ENCODE measurements around the gene PRMT3.
"Not testable (repeated sequence)": the region's sequence is repeated elsewhere in the genome, so short reads cannot be mapped to it uniquely, and the experiment has no call there.

The PRMT3 gene

GRCh38 chr11:20387261-20388095, at the start of gene PRMT3:
Gene PRMT3 (plus strand): TSS chr11:20387716. CDS start chr11:20387747, 31 bp downstream.
- peak; percentile 98 for DNase-seq

GRCh38 chr11:20342347-20343141, 45.0 kb upstream of the PRMT3 start:
- no peak for DNase-seq

DNA sequence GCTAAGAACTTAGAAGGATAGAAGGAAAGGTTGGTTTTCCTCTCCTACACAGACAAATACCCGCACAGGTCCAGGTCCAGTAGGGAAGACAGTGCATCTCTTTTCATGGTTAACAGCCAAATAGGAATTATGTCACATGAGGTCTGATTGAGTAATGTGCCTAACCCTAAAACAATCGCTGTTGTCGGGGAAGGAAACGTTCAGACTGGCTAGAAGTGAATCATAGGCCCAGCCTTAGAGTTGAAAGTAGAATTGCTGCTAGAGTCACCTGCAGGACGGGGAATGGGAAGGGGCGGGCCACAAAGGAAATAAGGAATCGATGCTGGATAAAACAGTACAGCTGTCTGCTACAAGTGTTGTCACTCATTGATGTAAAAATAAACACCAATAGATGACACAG, 36.4 kb upstream of the PRMT3 start:
- no peak for DNase-seq

- no peak for DNase-seq
These were observed 35.7 kb upstream of the PRMT3 start for GRCh38 chr11:20351751-20352262.

GRCh38 chr11:20353829-20354434, 33.6 kb upstream of the PRMT3 start:
- DNase-seq = peak; percentile 76

DNA sequence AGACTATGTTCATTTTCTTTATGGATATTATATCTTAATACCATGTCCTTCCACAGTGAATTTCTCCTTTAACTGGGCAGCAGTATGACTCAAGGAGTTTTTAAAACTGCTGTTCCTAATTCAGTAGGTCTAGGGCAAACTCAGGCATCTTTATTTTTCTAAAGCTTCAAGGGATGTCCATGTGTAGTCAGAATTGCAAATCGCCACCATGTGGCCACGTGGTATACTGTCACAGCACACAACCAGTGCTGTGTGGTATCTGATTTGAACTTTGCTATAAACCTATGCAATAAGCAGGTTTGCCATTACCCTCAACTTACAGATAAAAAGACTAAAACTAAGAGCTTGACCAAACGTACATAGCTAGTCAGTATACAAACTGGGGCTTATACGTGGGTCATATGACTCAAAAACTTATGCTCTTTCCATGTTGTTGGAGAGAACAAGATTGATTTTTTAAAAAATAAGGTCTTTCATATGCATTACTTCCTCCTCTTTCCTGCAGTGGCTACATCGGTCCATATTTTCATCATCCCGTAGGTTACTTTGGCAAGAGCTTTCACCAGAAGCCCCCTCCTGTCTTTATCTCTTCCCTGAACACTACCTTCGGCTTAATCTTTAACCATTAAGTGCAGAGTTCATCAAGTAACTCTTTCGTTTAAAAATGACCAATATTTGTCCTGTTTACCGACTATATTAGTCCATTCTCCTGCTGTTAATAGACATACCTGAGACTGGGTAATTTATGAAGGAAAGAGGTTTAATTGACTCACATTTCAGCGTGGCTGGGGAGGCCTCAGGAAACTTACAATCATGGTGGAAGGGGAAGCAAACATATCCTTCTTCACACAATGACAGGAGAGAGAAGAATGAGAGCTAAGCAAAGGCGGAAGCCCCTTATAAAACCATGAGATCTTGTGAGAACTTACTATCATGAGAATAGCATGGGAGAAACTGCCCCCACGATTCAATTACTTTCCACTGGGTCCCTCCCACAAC, 32.0 kb upstream of the PRMT3 start:
- DNase-seq = peak; percentile 83

GRCh38 chr11:20357150-20357549, 30.4 kb upstream of the PRMT3 start:
- no peak for DNase-seq

DNA sequence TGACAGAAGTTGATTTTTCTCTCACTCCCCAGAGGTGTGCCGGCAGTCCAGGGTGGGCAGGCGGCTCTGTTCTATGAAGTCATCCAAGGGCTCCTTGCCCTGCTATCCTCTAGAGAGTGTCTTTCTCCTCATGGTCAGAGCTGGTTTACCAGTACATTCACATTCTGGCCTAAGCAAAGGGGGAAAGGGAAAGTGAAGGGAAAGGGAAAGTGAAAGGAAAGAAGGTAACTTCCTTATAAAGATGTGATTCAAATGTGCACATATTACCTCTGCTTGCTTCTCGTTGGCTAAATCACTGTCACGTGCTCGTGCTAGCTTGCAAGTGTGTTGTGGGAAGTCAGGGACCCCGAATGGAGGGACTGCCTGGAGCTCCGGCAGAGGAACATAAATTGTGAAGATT, 26.9 kb upstream of the PRMT3 start:
- peak; percentile 77 for DNase-seq

GRCh38 chr11:20362481-20362880, 25.0 kb upstream of the PRMT3 start:
- no peak for DNase-seq

- DNase-seq = peak; percentile 58
These were observed 24.4 kb upstream of the PRMT3 start for GRCh38 chr11:20363149-20363499.

DNA sequence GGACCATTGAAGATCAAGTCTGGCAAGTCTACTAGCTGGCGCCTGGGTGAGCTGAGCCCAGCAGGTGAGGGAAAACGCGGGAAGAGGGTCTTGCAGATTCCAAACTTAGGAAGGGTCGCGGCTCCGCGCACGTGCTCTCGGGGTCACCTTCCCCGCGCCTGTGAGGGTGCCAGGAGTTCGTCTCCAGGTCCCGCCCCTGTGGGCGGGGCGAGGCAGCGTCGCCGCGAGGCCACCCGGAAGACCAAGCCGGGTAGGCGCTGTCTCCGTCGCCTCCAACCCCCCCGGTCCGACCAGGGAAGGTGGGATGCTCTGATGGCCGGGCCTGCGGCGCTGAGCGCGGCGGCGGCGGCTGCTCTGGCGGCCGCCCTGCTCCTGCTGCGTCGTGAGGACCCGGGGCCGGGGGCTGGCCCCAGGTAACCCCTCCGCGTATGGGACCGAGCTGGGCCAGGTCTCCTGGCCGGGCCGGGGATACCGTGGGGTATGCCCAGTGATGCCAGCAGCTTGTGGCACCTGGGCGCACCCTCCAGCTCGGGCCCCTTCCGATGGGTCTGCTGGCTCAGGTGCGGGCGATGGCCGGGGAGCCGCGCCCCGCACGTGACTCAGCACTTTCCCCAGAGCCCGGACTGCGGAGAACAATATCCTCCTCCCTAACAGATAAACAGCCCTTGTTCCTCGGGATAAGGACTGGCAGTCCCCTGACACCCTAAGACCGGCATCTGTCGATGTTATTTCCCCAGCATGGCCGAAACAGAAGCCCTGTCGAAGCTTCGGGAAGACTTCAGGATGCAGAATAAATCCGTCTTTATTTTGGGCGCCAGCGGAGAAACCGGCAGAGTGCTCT, 23.8 kb upstream of the PRMT3 start, which contains the start of gene HTATIP2:
HTATIP2 (plus strand) TSS at position 215 of the 841 bp plus-strand sequence; CDS start at position 739, 524 bp downstream.
- peak; percentile 82 for DNase-seq

GRCh38 chr11:20364341-20364792, 23.1 kb upstream of the PRMT3 start:
- DNase-seq = peak; percentile 66

GRCh38 chr11:20365465-20365864, 22.1 kb upstream of the PRMT3 start:
- DNase-seq = not testable (repeated sequence)

DNA sequence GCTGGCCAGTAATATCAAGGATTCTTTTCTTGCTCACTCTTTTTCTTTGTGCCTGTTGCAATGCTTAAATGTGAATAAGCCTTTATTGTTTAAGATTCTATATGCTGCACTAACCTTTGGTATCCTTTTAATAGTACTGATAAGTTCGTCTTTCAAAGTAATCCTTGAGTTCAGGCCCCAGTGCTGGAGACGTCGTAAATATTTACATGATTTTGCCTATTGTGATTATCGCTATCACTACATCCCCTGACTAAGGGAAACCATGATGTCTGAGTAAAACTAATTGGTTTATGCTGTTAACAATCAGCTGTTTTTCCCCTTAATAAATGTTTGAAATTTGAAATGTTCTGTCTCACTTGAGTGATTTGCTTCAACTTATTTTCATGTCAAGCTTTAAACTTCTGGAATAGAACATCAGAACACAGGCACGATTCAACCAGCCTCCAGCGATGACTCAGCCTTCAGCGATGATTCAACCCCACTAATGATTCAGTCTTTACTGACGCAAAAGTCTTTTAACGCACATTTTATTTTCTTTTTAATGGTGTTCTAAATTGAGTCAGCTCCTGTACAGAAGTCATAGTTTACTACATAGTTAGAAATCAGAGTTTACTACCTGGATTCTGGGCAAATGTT, 20.1 kb upstream of the PRMT3 start:
- DNase-seq = peak; percentile 70

DNA sequence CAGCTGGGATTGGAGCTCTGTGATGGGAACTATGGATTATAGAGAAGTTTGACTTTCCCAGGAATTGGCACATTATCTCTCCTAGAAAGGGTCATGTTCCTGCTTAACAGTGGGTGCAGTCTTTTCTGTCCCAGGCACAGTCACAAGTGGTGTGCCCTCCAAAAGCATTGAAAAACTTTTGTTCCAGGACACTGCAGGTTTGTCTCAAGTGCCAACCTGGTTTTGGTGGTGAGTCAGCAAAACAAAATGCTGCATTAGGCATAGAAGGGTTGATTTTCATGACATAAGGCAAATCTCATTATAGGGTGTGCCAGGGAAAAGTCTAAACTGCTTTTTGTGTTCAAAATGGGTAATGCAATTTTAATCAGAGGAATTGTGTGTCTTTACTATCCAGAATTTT, 19.1 kb upstream of the PRMT3 start:
- peak; percentile 15 for DNase-seq

- no peak for DNase-seq
These were observed 17.7 kb upstream of the PRMT3 start for GRCh38 chr11:20369826-20370225.

- no peak for DNase-seq
These were observed 15.4 kb upstream of the PRMT3 start for GRCh38 chr11:20372081-20372626.

GRCh38 chr11:20373147-20373546, 14.4 kb upstream of the PRMT3 start:
- no peak for DNase-seq

DNA sequence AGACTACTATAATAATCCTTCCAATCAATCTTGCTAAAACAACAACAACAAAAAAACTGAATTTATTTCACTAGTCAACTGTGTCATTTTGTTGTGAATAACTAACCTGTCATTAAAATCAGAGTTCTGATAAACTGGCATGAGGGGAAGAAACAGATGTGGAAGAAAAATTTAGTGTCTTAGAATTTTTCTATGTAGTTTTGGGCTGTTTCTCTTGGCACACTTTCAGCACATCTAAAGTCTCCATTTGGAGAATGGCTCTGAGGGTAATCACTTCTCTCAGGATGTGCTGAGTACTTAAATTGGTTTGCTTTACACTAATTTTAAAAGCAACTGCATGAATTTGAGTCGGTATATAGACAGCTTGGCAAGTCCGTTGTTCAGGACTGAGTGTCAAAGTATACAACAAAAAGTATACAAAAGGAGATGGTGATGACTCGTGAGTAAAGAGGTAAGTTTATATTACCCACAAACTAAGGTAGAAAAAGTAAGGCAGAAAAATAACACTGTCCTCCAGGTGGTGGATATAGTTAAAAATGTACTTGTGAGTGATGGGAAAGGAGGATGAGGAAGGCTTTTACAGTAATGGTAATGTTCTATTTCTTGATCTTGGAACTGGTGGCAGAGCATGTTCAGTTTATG, 13.8 kb upstream of the PRMT3 start:
- DNase-seq = no peak

Measured in DMS53 (cell line).